BJ (cell line): Measurements from ENCODE around the gene CCDC88C. TPM values are rescaled to one million over a fixed set of nuclear protein-coding genes. Genes with fewer than 3 reads are reported as not detected.

Experiments
- CTCF ChIA-PET: fragments of 350-600 bp; formaldehyde crosslinking; extraction: SDS; loops from one replicate; lab custom pipeline; 2021; ENCODE audit warnings: antibody characterized with exemption, inconsistent platforms; lab: Yijun Ruan, JAX
- POLR2A ChIA-PET: fragments of 300-600 bp; sonication (Branson Sonifier 250); formaldehyde crosslinking; extraction: SDS; loops from one replicate; lab custom pipeline; 2021; ENCODE audit warnings: antibody characterized with exemption; lab: Charles Lee
- DNase-seq: peaks from one replicate; pipeline ENCODE4 v3.0.0-alpha.2; 2011; ENCODE audit warnings: low read depth
- H3K27me3 ChIP-seq: 2 replicates; pipeline ENCODE4 v1.6.0; 2011; ENCODE audit warnings: low read length; ENCODE audit not compliant: control insufficient read depth, insufficient read depth
- H3K36me3 ChIP-seq: 2 replicates; pipeline ENCODE4 v1.5.1; 2011; ENCODE audit warnings: low read length; ENCODE audit not compliant: control insufficient read depth, insufficient read depth
- H3K4me3 ChIP-seq: 2 replicates; pipeline ENCODE4 v1.5.1; 2011; ENCODE audit warnings: low read depth, mild to moderate bottlenecking, control low read depth, low read length
- CTCF ChIP-seq: IDR thresholded peaks from 2 replicates; pipeline ENCODE4 v1.5.1; 2011; ENCODE audit warnings: low read depth, mild to moderate bottlenecking, control low read depth, inconsistent platforms, low read length, moderate library complexity; ENCODE audit not compliant: insufficient read depth
- polyA plus RNA-seq: library from polyadenylated mRNA; depleted of rRNA; stranded (reverse); fragments of >200 nt; gene quantifications from 2 replicates; pipeline ENCODE4 v1.2.3, GENCODE V29; 2011

Gene CCDC88C
- polyA plus RNA-seq, 1 experiment = not detected

- Histone ChIP-seq H3K27me3 (peaks cover 2% of the 10 kb centered on the region), H3K4me3 (no peak overlapping the region), H3K36me3 (no peaks in the 10 kb centered on the region)
- ChIA-PET CTCF (interaction anchor here (1.4 kb wide), 1 partner anchor 10 kb away, joined by 5 read pairs; no protein-coding TSS in a partner anchor), POLR2A (no interaction called here)
- no peak for TF ChIP-seq CTCF
- no peak for DNase-seq
Observed at GRCh38 chr14:91258876-91259275, 158.7 kb downstream of the CCDC88C start.

GRCh38 chr14:91258011-91258618 is 159.5 kb downstream of the CCDC88C start:
- H3K27me3 ChIP-seq = peaks cover 2% of the 10 kb centered on the region
- DNase-seq = no peak
- H3K4me3 ChIP-seq = no peak overlapping the region
- TF ChIP-seq CTCF = no peak
- CTCF ChIA-PET = interaction anchor here (1.0 to 1.4 kb wide), 2 partner anchors 9 to 81 kb away, joined by 3 to 5 read pairs; no protein-coding TSS in a partner anchor
- H3K36me3 ChIP-seq = no peaks in the 10 kb centered on the region
- POLR2A ChIA-PET = no interaction called here

- ChIA-PET CTCF (interaction anchor here (1.0 kb wide), 1 partner anchor 80 kb away, joined by 3 read pairs; no protein-coding TSS in a partner anchor), POLR2A (no interaction called here)
- TF ChIP-seq CTCF = no peak
- no peak overlapping the region for H3K4me3 ChIP-seq
- no peak for DNase-seq
- no peaks in the 10 kb centered on the region for H3K36me3 ChIP-seq
- peaks cover 2% of the 10 kb centered on the region for H3K27me3 ChIP-seq
Observed at GRCh38 chr14:91257328-91258010, 160.2 kb downstream of the CCDC88C start.

- ChIA-PET CTCF (interaction anchor here (1.5 kb wide), 2 partner anchors 8 to 15 kb away, joined by 3 to 5 read pairs; no protein-coding TSS in a partner anchor), POLR2A (no interaction called here)
- Histone ChIP-seq H3K36me3 (no peaks in the 10 kb centered on the region), H3K27me3 (peaks cover 2% of the 10 kb centered on the region), H3K4me3 (no peak overlapping the region)
- TF ChIP-seq CTCF = no peak
- DNase-seq = no peak
Observed at GRCh38 chr14:91256661-91257060, 161.0 kb downstream of the CCDC88C start.

- ChIA-PET POLR2A (no interaction called here), CTCF (interaction anchor here (1.5 kb wide), 2 partner anchors 9 to 17 kb away, joined by 3 to 5 read pairs; no protein-coding TSS in a partner anchor)
- Histone ChIP-seq H3K27me3 (peaks cover 2% of the 10 kb centered on the region), H3K4me3 (no peak overlapping the region), H3K36me3 (no peaks in the 10 kb centered on the region)
- no peak for DNase-seq
- TF ChIP-seq CTCF = no peak
Observed at GRCh38 chr14:91255026-91255695, 162.5 kb downstream of the CCDC88C start.
